ENCODE data around the gene DHRS2. TPM values are rescaled to one million over a fixed set of nuclear protein-coding genes. Genes with fewer than 3 reads are reported as not detected.

The DHRS2 gene
- total and polyA plus RNA-seq, 7 donors: 0.04 to 0.55 (median 0.22) TPM; not detected in 3

GRCh38 chr14:23641915-23642588, 5.9 kb downstream of the DHRS2 start:
- 73 to 76% (median 73%) methylated on average over 3 of the region's 3 CpGs for WGBS, 3 donors
- Histone ChIP-seq H3K4me3 (no peak overlapping the region), H3K27me3 (ENCODE audit: insufficient read depth in 3 of 3, low read length in 2 of 3) (no peaks in the 10 kb centered on the region), H3K27ac (no peak overlapping the region), H3K9me3 (no peaks in the 10 kb centered on the region), H3K36me3 (ENCODE audit: insufficient read depth in 1 of 2, low read depth in 1 of 2) (no peaks in the 10 kb centered on the region), H3K4me1 (no peaks in the 10 kb centered on the region)
- DNase-seq (no peak), ATAC-seq (no peak)
- intact Hi-C loops (cut with DNase I): no loop called here
- TF ChIP-seq CTCF (IDR thresholded peaks at IDR 0.05): no peak

DNA sequence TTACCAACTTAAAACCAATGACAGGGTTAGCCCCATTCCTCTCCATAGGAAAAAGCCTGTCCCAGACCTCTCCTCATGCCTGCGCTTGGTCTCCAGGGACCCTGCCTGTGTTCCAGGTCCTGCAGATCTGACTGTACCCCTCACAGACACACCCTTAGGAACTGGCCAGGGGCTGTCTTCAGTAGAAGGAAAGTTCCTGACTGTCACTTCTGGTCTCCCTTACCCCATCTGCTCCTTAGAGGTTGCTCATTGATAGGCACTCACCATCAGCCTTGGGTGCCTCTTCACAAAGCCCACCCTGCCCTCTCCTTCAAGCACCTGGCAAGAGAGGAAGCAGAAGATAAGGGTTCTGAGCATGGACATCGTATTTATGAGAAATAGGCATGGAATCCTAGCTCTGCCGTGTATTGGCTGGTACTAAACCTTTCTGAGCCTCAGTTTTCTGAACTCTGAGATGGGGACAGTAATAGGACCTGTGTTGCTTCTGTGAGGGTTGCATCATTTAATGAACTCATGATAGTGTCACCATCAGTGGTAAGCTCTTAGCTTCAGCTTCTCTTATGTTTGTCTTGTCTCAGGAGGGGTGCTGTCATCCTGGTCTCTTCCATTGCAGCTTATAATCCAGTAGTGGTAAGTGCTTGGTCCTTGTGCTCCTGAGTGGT, 7.5 kb downstream of the DHRS2 start:
- TF ChIP-seq CTCF (IDR thresholded peaks at IDR 0.05): no peak
- WGBS, 3 donors: 85 to 92% (median 87%) methylated on average over 3 of the region's 3 CpGs
- DNase-seq: no peak
- Histone ChIP-seq H3K4me3 (no peak overlapping the region), H3K27me3 (ENCODE audit: insufficient read depth in 3 of 3, low read length in 2 of 3) (peaks cover 0 to 3% (median 0%) of the 10 kb centered on the region in 3 donors), H3K4me1 (no peaks in the 10 kb centered on the region), H3K36me3 (ENCODE audit: insufficient read depth in 1 of 2, low read depth in 1 of 2) (no peaks in the 10 kb centered on the region), H3K9me3 (no peaks in the 10 kb centered on the region), H3K27ac (no peak overlapping the region)
- intact Hi-C loops (cut with DNase I): no loop called here
- no peak for ATAC-seq

DNA sequence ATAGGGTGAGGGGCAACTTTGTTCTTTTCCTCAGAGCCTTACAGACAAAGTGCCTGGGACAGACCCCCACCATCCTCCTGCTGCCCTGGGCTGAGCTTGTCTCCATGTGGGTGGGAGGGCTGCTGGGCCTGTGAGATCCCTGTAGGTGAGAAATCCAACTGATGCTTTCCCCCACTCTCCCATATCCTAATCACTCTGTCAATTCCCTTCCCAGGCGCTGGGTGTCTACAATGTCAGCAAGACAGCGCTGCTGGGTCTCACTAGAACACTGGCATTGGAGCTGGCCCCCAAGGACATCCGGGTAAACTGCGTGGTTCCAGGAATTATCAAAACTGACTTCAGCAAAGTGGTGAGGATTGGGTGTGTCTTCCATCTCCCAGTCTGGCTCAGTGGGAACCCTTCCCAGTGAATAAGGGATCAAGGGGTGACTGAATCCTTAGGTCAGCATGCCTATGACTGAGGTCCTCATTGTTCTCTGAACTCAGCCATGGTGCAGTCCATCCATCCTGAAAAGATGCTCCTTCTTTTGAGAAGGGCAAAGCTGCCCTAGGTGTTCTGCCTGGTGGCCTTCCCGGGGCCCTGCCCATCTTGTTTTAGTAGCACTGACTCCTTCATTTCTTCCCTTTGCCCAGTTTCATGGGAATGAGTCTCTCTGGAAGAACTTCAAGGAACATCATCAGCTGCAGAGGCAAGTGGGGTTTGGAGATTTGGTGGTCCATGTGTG, 8.2 kb downstream of the DHRS2 start:
- TF ChIP-seq CTCF (IDR thresholded peaks at IDR 0.05): no peak
- WGBS, 3 donors: 80 to 90% (median 87%) methylated on average over 5 of the region's 5 CpGs
- intact Hi-C loops (cut with DNase I): no loop called here
- no peaks in the 10 kb centered on the region for H3K9me3 ChIP-seq
- H3K4me1 ChIP-seq: no peaks in the 10 kb centered on the region
- no peaks in the 10 kb centered on the region for H3K36me3 ChIP-seq (ENCODE audit: insufficient read depth in 1 of 2, low read depth in 1 of 2)
- no peak overlapping the region for H3K4me3 ChIP-seq
- no peak overlapping the region for H3K27ac ChIP-seq
- no peak for ATAC-seq
- no peak for DNase-seq
- H3K27me3 ChIP-seq (ENCODE audit: insufficient read depth in 3 of 3, low read length in 2 of 3): peaks cover 0 to 3% (median 0%) of the 10 kb centered on the region in 3 donors

DNA sequence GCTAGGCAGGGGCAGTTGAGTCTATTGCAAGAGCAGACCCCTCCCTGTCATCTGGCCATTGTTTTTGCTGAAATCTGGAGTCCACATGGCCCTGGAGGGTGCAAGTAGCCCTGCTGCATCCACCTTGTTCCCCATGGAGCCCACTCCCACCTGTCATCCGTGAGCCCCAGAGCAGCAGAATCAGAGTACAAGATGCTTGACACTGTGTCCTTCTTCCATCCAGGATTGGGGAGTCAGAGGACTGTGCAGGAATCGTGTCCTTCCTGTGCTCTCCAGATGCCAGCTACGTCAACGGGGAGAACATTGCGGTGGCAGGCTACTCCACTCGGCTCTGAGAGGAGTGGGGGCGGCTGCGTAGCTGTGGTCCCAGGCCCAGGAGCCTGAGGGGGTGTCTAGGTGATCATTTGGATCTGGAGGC, 8.8 kb downstream of the DHRS2 start:
- intact Hi-C loops (cut with DNase I): no loop called here
- H3K27ac ChIP-seq: no peak overlapping the region
- H3K27me3 ChIP-seq (ENCODE audit: insufficient read depth in 3 of 3, low read length in 2 of 3): peaks cover 0 to 3% (median 0%) of the 10 kb centered on the region in 3 donors
- no peaks in the 10 kb centered on the region for H3K4me1 ChIP-seq
- 85 to 88% (median 88%) methylated on average over 8 of the region's 8 CpGs for WGBS, 3 donors
- no peak for TF ChIP-seq CTCF (IDR thresholded peaks at IDR 0.05)
- no peak for DNase-seq
- no peaks in the 10 kb centered on the region for H3K36me3 ChIP-seq (ENCODE audit: insufficient read depth in 1 of 2, low read depth in 1 of 2)
- no peak for ATAC-seq
- no peak overlapping the region for H3K4me3 ChIP-seq
- H3K9me3 ChIP-seq: no peaks in the 10 kb centered on the region

Data from psoas muscle (tissue), 8 donors.